GM12878 (cell line): Measurements from ENCODE around the gene KCNQ1OT1.

Experiments
- CTCF ChIP-seq, 3 experiments: IDR thresholded peaks in 2 of 3; conservative IDR thresholded peaks in 1 of 3; 2 replicates each; pipeline ENCODE4 v1.5.1; 2011; ENCODE audit warnings: low read depth in 3 of 3, low read length in 3 of 3, mild to moderate bottlenecking in 3 of 3, control low read depth in 2 of 3, moderate library complexity in 2 of 3, inconsistent platforms in 1 of 3, mixed read lengths in 1 of 3; ENCODE audit not compliant: control insufficient read depth in 2 of 3, insufficient read depth in 1 of 3; ENCODE audit errors: extremely low read depth in 1 of 3
- REST ChIP-seq: IDR thresholded peaks from 2 replicates; pipeline ENCODE4 v1.6.1; 2012; ENCODE audit warnings: mild to moderate bottlenecking, low read depth, low read length
- SMAD1 ChIP-seq: fragments of 450-650 bp; IDR thresholded peaks from 2 replicates; pipeline ENCODE4 v1.6.1; 2018; ENCODE audit warnings: mild to moderate bottlenecking, low read depth; ENCODE audit not compliant: partially characterized antibody
- ZBTB40 ChIP-seq: fragments of 450-650 bp; IDR thresholded peaks from 2 replicates; pipeline ENCODE4 v1.6.1; 2016; ENCODE audit warnings: mild to moderate bottlenecking, moderate library complexity, borderline replicate concordance

- TF ChIP-seq SMAD1 = no peak
- TF ChIP-seq ZBTB40 = no peak
- TF ChIP-seq REST = no peak
- no peak for TF ChIP-seq CTCF (IDR thresholded peaks at IDR 0.05 in 2 of 3, conservative IDR thresholded peaks at IDR 0.05 in 1 of 3; ENCODE audit: control insufficient read depth in 2 of 3, extremely low read depth in 1 of 3, insufficient read depth in 1 of 3, low read depth in 3 of 3, low read length in 3 of 3)
Observed at GRCh38 chr11:2737866-2738265, 38.1 kb upstream of the KCNQ1OT1 start.
